ENCODE measurements around the gene FAM50A. TPM values are rescaled to one million over a fixed set of nuclear protein-coding genes. Genes with fewer than 3 reads are reported as not detected.

Gene FAM50A
- polyA plus RNA-seq, 2 donors: 37.5 to 46.6 TPM

- no peak overlapping the region for H3K4me3 ChIP-seq (ENCODE audit: low read depth in 1 of 2, low read length in 2 of 2)
- peak overlapping the region; percentile 54 to 61 for H3K27ac ChIP-seq (ENCODE audit: low read depth in 2 of 2, low read length in 1 of 2)
- peaks cover 0 to 3% of the 10 kb centered on the region in 2 donors for H3K9me3 ChIP-seq (ENCODE audit: control insufficient read depth in 2 of 2, insufficient read depth in 1 of 2, low read depth in 1 of 2, low read length in 1 of 2)
- 36 to 44% methylated on average over 6 of the region's 6 CpGs for whole genome bisulfite sequencing, 2 donors
- H3K4me1 ChIP-seq (ENCODE audit: control insufficient read depth in 2 of 2, insufficient read depth in 2 of 2, low read length in 1 of 2): peaks cover 4 to 6% of the 10 kb centered on the region in 2 donors
- H3K36me3 ChIP-seq (ENCODE audit: control insufficient read depth in 2 of 2, insufficient read depth in 2 of 2, low read length in 1 of 2): peaks cover 0 to 15% of the 10 kb centered on the region in 2 donors
- H3K27me3 ChIP-seq (ENCODE audit: control insufficient read depth in 1 of 2, insufficient read depth in 2 of 2, low read length in 2 of 2): no peaks in the 10 kb centered on the region
Measured at GRCh38 chrX:154401045-154401799, 42.7 kb upstream of the FAM50A start.

- peaks cover 0 to 15% of the 10 kb centered on the region in 2 donors for H3K36me3 ChIP-seq (ENCODE audit: control insufficient read depth in 2 of 2, insufficient read depth in 2 of 2, low read length in 1 of 2)
- 24 to 48% methylated on average over 6 of the region's 6 CpGs for WGBS, 2 donors
- H3K27me3 ChIP-seq (ENCODE audit: control insufficient read depth in 1 of 2, insufficient read depth in 2 of 2, low read length in 2 of 2): no peaks in the 10 kb centered on the region
- peaks cover 0 to 3% of the 10 kb centered on the region in 2 donors for H3K9me3 ChIP-seq (ENCODE audit: control insufficient read depth in 2 of 2, insufficient read depth in 1 of 2, low read depth in 1 of 2, low read length in 1 of 2)
- no peak overlapping the region for H3K4me3 ChIP-seq (ENCODE audit: low read depth in 1 of 2, low read length in 2 of 2)
- H3K4me1 ChIP-seq (ENCODE audit: control insufficient read depth in 2 of 2, insufficient read depth in 2 of 2, low read length in 1 of 2): peaks cover 4 to 6% of the 10 kb centered on the region in 2 donors
- peak overlapping the region; percentile 62 to 78 for H3K27ac ChIP-seq (ENCODE audit: low read depth in 2 of 2, low read length in 1 of 2)
Measured at GRCh38 chrX:154401918-154402621, 41.9 kb upstream of the FAM50A start.

- 68 to 78% methylated on average over 19 of the region's 19 CpGs for WGBS, 2 donors
- Histone ChIP-seq H3K27me3 (ENCODE audit: control insufficient read depth in 1 of 2, insufficient read depth in 2 of 2, low read length in 2 of 2) (no peaks in the 10 kb centered on the region), H3K27ac (ENCODE audit: low read depth in 2 of 2, low read length in 1 of 2) (peak overlapping the region; percentile 38 to 78), H3K36me3 (ENCODE audit: control insufficient read depth in 2 of 2, insufficient read depth in 2 of 2, low read length in 1 of 2) (peaks cover 0 to 15% of the 10 kb centered on the region in 2 donors), H3K9me3 (ENCODE audit: control insufficient read depth in 2 of 2, insufficient read depth in 1 of 2, low read depth in 1 of 2, low read length in 1 of 2) (peaks cover 0 to 3% of the 10 kb centered on the region in 2 donors), H3K4me3 (ENCODE audit: low read depth in 1 of 2, low read length in 2 of 2) (no peak overlapping the region), H3K4me1 (ENCODE audit: control insufficient read depth in 2 of 2, insufficient read depth in 2 of 2, low read length in 1 of 2) (peaks cover 4 to 6% of the 10 kb centered on the region in 2 donors)
Measured at GRCh38 chrX:154402622-154403127, 41.3 kb upstream of the FAM50A start.

- Histone ChIP-seq H3K4me1 (ENCODE audit: control insufficient read depth in 2 of 2, insufficient read depth in 2 of 2, low read length in 1 of 2) (peaks cover 4 to 7% of the 10 kb centered on the region in 2 donors), H3K9me3 (ENCODE audit: control insufficient read depth in 2 of 2, insufficient read depth in 1 of 2, low read depth in 1 of 2, low read length in 1 of 2) (peaks cover 0 to 3% of the 10 kb centered on the region in 2 donors), H3K27me3 (ENCODE audit: control insufficient read depth in 1 of 2, insufficient read depth in 2 of 2, low read length in 2 of 2) (no peaks in the 10 kb centered on the region), H3K27ac (ENCODE audit: low read depth in 2 of 2, low read length in 1 of 2) (no peak overlapping the region), H3K36me3 (ENCODE audit: control insufficient read depth in 2 of 2, insufficient read depth in 2 of 2, low read length in 1 of 2) (peaks cover 0 to 15% of the 10 kb centered on the region in 2 donors), H3K4me3 (ENCODE audit: low read depth in 1 of 2, low read length in 2 of 2) (no peak overlapping the region)
- WGBS, 2 donors: 83 to 84% methylated on average over 9 to 10 of the region's 10 CpGs
Measured at GRCh38 chrX:154403192-154403591, 40.7 kb upstream of the FAM50A start.

- no peaks in the 10 kb centered on the region for H3K27me3 ChIP-seq (ENCODE audit: control insufficient read depth in 1 of 2, insufficient read depth in 2 of 2, low read length in 2 of 2)
- H3K9me3 ChIP-seq (ENCODE audit: control insufficient read depth in 2 of 2, insufficient read depth in 1 of 2, low read depth in 1 of 2, low read length in 1 of 2): peaks cover 0 to 3% of the 10 kb centered on the region in 2 donors
- H3K4me3 ChIP-seq (ENCODE audit: low read depth in 1 of 2, low read length in 2 of 2): no peak overlapping the region
- peaks cover 4 to 11% of the 10 kb centered on the region in 2 donors for H3K4me1 ChIP-seq (ENCODE audit: control insufficient read depth in 2 of 2, insufficient read depth in 2 of 2, low read length in 1 of 2)
- no peak overlapping the region for H3K27ac ChIP-seq (ENCODE audit: low read depth in 2 of 2, low read length in 1 of 2)
- H3K36me3 ChIP-seq (ENCODE audit: control insufficient read depth in 2 of 2, insufficient read depth in 2 of 2, low read length in 1 of 2): peaks cover 0 to 15% of the 10 kb centered on the region in 2 donors
- 87 to 91% methylated on average over 4 of the region's 4 CpGs for WGBS, 2 donors
Measured at GRCh38 chrX:154403858-154404257, 40.1 kb upstream of the FAM50A start.

GRCh38 chrX:154404625-154405192 is 39.2 kb upstream of the FAM50A start:
- peaks cover 0 to 14% of the 10 kb centered on the region in 2 donors for H3K36me3 ChIP-seq (ENCODE audit: control insufficient read depth in 2 of 2, insufficient read depth in 2 of 2, low read length in 1 of 2)

GRCh38 chrX:154408659-154409221 is 35.2 kb upstream of the FAM50A start:
- Histone ChIP-seq H3K4me3 (ENCODE audit: low read depth in 1 of 2, low read length in 2 of 2) (peak overlapping the region in 1 of 2 donors; percentile 45), H3K27me3 (ENCODE audit: control insufficient read depth in 1 of 2, insufficient read depth in 2 of 2, low read length in 2 of 2) (no peaks in the 10 kb centered on the region), H3K27ac (ENCODE audit: low read depth in 2 of 2, low read length in 1 of 2) (peak overlapping the region; percentile 45 to 88), H3K9me3 (ENCODE audit: control insufficient read depth in 2 of 2, insufficient read depth in 1 of 2, low read depth in 1 of 2, low read length in 1 of 2) (no peaks in the 10 kb centered on the region), H3K4me1 (ENCODE audit: control insufficient read depth in 2 of 2, insufficient read depth in 2 of 2, low read length in 1 of 2) (peaks cover 0 to 11% of the 10 kb centered on the region in 2 donors), H3K36me3 (ENCODE audit: control insufficient read depth in 2 of 2, insufficient read depth in 2 of 2, low read length in 1 of 2) (peaks cover 0 to 3% of the 10 kb centered on the region in 2 donors)
- 37 to 48% methylated on average over 10 of the region's 10 CpGs for WGBS, 2 donors

More at GRCh38 chrX:154404625-154405192, 39.2 kb upstream of the FAM50A start:
- H3K27ac ChIP-seq (ENCODE audit: low read depth in 2 of 2, low read length in 1 of 2): no peak overlapping the region
- H3K9me3 ChIP-seq (ENCODE audit: control insufficient read depth in 2 of 2, insufficient read depth in 1 of 2, low read depth in 1 of 2, low read length in 1 of 2): no peaks in the 10 kb centered on the region
- H3K27me3 ChIP-seq (ENCODE audit: control insufficient read depth in 1 of 2, insufficient read depth in 2 of 2, low read length in 2 of 2): no peaks in the 10 kb centered on the region
- H3K4me1 ChIP-seq (ENCODE audit: control insufficient read depth in 2 of 2, insufficient read depth in 2 of 2, low read length in 1 of 2): peaks cover 4 to 11% of the 10 kb centered on the region in 2 donors
- H3K4me3 ChIP-seq (ENCODE audit: low read depth in 1 of 2, low read length in 2 of 2): no peak overlapping the region
- WGBS, 2 donors: 93 to 94% methylated on average over 16 of the region's 16 CpGs

- WGBS, 2 donors: 28 to 45% methylated on average over 14 to 26 of the region's 26 CpGs
- Histone ChIP-seq H3K36me3 (ENCODE audit: control insufficient read depth in 2 of 2, insufficient read depth in 2 of 2, low read length in 1 of 2) (peaks cover 0 to 3% of the 10 kb centered on the region in 2 donors), H3K4me1 (ENCODE audit: control insufficient read depth in 2 of 2, insufficient read depth in 2 of 2, low read length in 1 of 2) (peaks cover 0 to 11% of the 10 kb centered on the region in 2 donors), H3K27ac (ENCODE audit: low read depth in 2 of 2, low read length in 1 of 2) (peak within 1 kb of the TSS; percentile 75 to 88), H3K9me3 (ENCODE audit: control insufficient read depth in 2 of 2, insufficient read depth in 1 of 2, low read depth in 1 of 2, low read length in 1 of 2) (no peaks in the 10 kb centered on the region), H3K4me3 (ENCODE audit: low read depth in 1 of 2, low read length in 2 of 2) (peak within 1 kb of the TSS in 1 of 2 donors; percentile 45), H3K27me3 (ENCODE audit: control insufficient read depth in 1 of 2, insufficient read depth in 2 of 2, low read length in 2 of 2) (no peaks in the 10 kb centered on the region)
Measured at GRCh38 chrX:154409222-154409871, 34.6 kb upstream of the FAM50A start, which contains the start of gene DNASE1L1. DNASE1L1 (minus strand) TSS chrX:154409254; CDS start chrX:154405568, 3,686 bp downstream.
